H1 (cell line): ENCODE data around the gene IQGAP1. TPM values are rescaled to one million over a fixed set of nuclear protein-coding genes. Genes with fewer than 3 reads are reported as not detected.

Source experiments
- CTCF ChIA-PET: fragments of 300-600 bp; sonication (Branson Sonifier 250); formaldehyde crosslinking; loops from one replicate; lab custom pipeline; 2021; ENCODE audit not compliant: partially characterized antibody; lab: Charles Lee
- POLR2A ChIA-PET: fragments of 300-600 bp; sonication (Branson Sonifier 250); formaldehyde crosslinking; loops from one replicate; lab custom pipeline; 2021; ENCODE audit warnings: inconsistent platforms; ENCODE audit not compliant: partially characterized antibody; lab: Charles Lee
- DNase-seq, 2 experiments: peaks; one replicate each; pipeline versions ENCODE4 v3.0.0 to v3.0.0-alpha.2; 2010 to 2022; ENCODE audit warnings: low spot score in 2 of 2, low read depth in 1 of 2, mixed read lengths in 1 of 2
- FAIRE-seq: peaks from 2 replicates; lab custom pipeline; 2011; peaks lifted over from hg19 to GRCh38; lab: Jason Lieb, UNC
- H2AFZ ChIP-seq: 2 replicates; pipeline ENCODE4 v1.8.1; 2012; ENCODE audit warnings: low read length, inconsistent platforms
- H2AK5ac ChIP-seq: 2 replicates; pipeline ENCODE4 v1.6.1; 2013; ENCODE audit warnings: low read depth, low read length
- H2BK120ac ChIP-seq: replicated peaks from 2 replicates; pipeline ENCODE3; 2013; ENCODE audit warnings: low read depth, low read length, inconsistent platforms
- H2BK12ac ChIP-seq: 2 replicates; pipeline ENCODE4 v1.6.1; 2013; ENCODE audit warnings: low read depth, low read length
- H2BK15ac ChIP-seq: 2 replicates; pipeline ENCODE4 v1.6.1; 2013; ENCODE audit warnings: low read length
- H2BK20ac ChIP-seq: 2 replicates; pipeline ENCODE4 v1.6.1; 2013; ENCODE audit warnings: low read length
- H2BK5ac ChIP-seq: 2 replicates; pipeline ENCODE4 v1.6.1; 2013; ENCODE audit warnings: low read depth, low read length
- H3K14ac ChIP-seq: 2 replicates; pipeline ENCODE4 v1.6.1; 2013; ENCODE audit warnings: inconsistent platforms; ENCODE audit not compliant: insufficient read length
- H3K18ac ChIP-seq: 2 replicates; pipeline ENCODE4 v1.6.1; 2013; ENCODE audit warnings: low read length; ENCODE audit errors: extremely low read depth
- H3K23ac ChIP-seq: 2 replicates; pipeline ENCODE4 v1.6.1; 2013; ENCODE audit warnings: inconsistent platforms; ENCODE audit not compliant: insufficient read length
- H3K23me2 ChIP-seq: 2 replicates; pipeline ENCODE4 v1.6.1; 2013; ENCODE audit warnings: low read depth, low read length
- H3K27ac ChIP-seq: 2 replicates; pipeline ENCODE4 v1.6.1; 2011; ENCODE audit warnings: low read depth, low read length, inconsistent platforms
- H3K27me3 ChIP-seq, 4 experiments: replicated peaks in 1 of 4; 1 replicate in 1 of 4; 2 replicates in 3 of 4; pipeline versions ENCODE4 v1.6.1 to v1.8.1; 2011 to 2013; ENCODE audit warnings: low read length in 3 of 4, mild to moderate bottlenecking in 3 of 4, inconsistent platforms in 2 of 4, mixed read lengths in 2 of 4, moderate library complexity in 1 of 4; ENCODE audit not compliant: control insufficient read depth in 3 of 4, insufficient read depth in 3 of 4; ENCODE audit errors: extremely low read depth in 1 of 4
- H3K36me3 ChIP-seq, 4 experiments: 2 replicates each; pipeline versions ENCODE4 v1.6.1 to v1.8.1; 2011 to 2013; ENCODE audit warnings: mild to moderate bottlenecking in 4 of 4, low read length in 3 of 4, moderate library complexity in 2 of 4, control low read depth in 1 of 4, inconsistent platforms in 1 of 4; ENCODE audit not compliant: insufficient read depth in 4 of 4, control insufficient read depth in 2 of 4
- H3K4ac ChIP-seq: replicated peaks from 2 replicates; pipeline ENCODE3; 2013; ENCODE audit warnings: low read length, low read depth, mixed read lengths, inconsistent platforms; ENCODE audit not compliant: insufficient read length
- H3K4me1 ChIP-seq, 4 experiments: replicated peaks in 1 of 4; 1 replicate in 1 of 4; 2 replicates in 3 of 4; pipeline versions ENCODE4 v1.6.1 to v1.8.1; 2011 to 2013; ENCODE audit warnings: low read length in 3 of 4, inconsistent platforms in 2 of 4, mixed read lengths in 1 of 4; ENCODE audit not compliant: insufficient read depth in 4 of 4, control insufficient read depth in 3 of 4
- H3K4me2 ChIP-seq, 2 experiments: 2 replicates each; pipeline versions ENCODE4 v1.6.1 to v1.8.1; 2011 to 2013; ENCODE audit warnings: low read depth in 2 of 2, low read length in 2 of 2, control low read depth in 1 of 2, inconsistent platforms in 1 of 2, mild to moderate bottlenecking in 1 of 2; ENCODE audit not compliant: insufficient read depth in 1 of 2
- H3K4me3 ChIP-seq, 4 experiments: fragments of 200-600, 300-600 bp in 1 of 4; sonication (generic), shearing (Covaris generic), sonication (Bioruptor Twin) in 1 of 4; 2 replicates each; pipeline versions ENCODE4 v1.5.1 to v1.8.1; 2011 to 2016; ENCODE audit warnings: low read length in 4 of 4, low read depth in 3 of 4, control low read depth in 2 of 4, inconsistent platforms in 2 of 4, mild to moderate bottlenecking in 2 of 4, mixed read lengths in 1 of 4, moderate library complexity in 1 of 4; ENCODE audit not compliant: insufficient read depth in 2 of 4; ENCODE audit errors: extremely low read depth in 1 of 4
- H3K56ac ChIP-seq: replicated peaks from 2 replicates; pipeline ENCODE3; 2013; ENCODE audit warnings: low read depth, mild to moderate bottlenecking, mixed read lengths, low read length, inconsistent platforms; ENCODE audit not compliant: insufficient read length
- H3K79me1 ChIP-seq: 2 replicates; pipeline ENCODE4 v1.6.1; 2013; ENCODE audit warnings: low read depth, low read length, control low read depth
- H3K79me2 ChIP-seq, 2 experiments: 2 replicates each; pipeline versions ENCODE4 v1.6.1 to v1.8.1; 2012 to 2013; ENCODE audit warnings: low read length in 2 of 2, mild to moderate bottlenecking in 2 of 2, inconsistent platforms in 1 of 2; ENCODE audit not compliant: insufficient read depth in 2 of 2, control insufficient read depth in 1 of 2
- H3K9ac ChIP-seq, 4 experiments: replicated peaks in 1 of 4; 1 replicate in 1 of 4; 2 replicates in 3 of 4; pipeline versions ENCODE4 v1.6.1 to v1.8.1; 2011 to 2013; ENCODE audit warnings: low read depth in 3 of 4, low read length in 3 of 4, control low read depth in 2 of 4, mild to moderate bottlenecking in 2 of 4, moderate library complexity in 2 of 4, inconsistent platforms in 1 of 4; ENCODE audit errors: extremely low read depth in 1 of 4
- H3K9me3 ChIP-seq, 2 experiments: 2 replicates each; pipeline versions ENCODE4 v1.6.1 to v1.8.1; 2012 to 2013; ENCODE audit warnings: mild to moderate bottlenecking in 2 of 2, moderate library complexity in 2 of 2, control low read depth in 1 of 2, inconsistent platforms in 1 of 2, low read depth in 1 of 2, low read length in 1 of 2, mixed read lengths in 1 of 2; ENCODE audit not compliant: insufficient read depth in 2 of 2
- H4K20me1 ChIP-seq, 2 experiments: replicated peaks in 1 of 2; 2 replicates each; pipeline versions ENCODE3 to v1.8.1; 2011 to 2013; ENCODE audit warnings: inconsistent platforms in 2 of 2, low read length in 2 of 2, mild to moderate bottlenecking in 1 of 2; ENCODE audit not compliant: insufficient read depth in 2 of 2, control insufficient read depth in 1 of 2
- H4K5ac ChIP-seq: 2 replicates; pipeline ENCODE4 v1.6.1; 2013; ENCODE audit warnings: low read length, low read depth, mixed read lengths, inconsistent platforms; ENCODE audit not compliant: insufficient read length
- H4K8ac ChIP-seq: 2 replicates; pipeline ENCODE4 v1.8.0; 2013; ENCODE audit warnings: mild to moderate bottlenecking, moderate library complexity, low read length, inconsistent platforms; ENCODE audit not compliant: insufficient read depth; ENCODE audit errors: extremely low read depth
- H4K91ac ChIP-seq: replicated peaks from 2 replicates; pipeline ENCODE3; 2013; ENCODE audit warnings: low read length, mixed read lengths, inconsistent platforms; ENCODE audit not compliant: insufficient read length
- EZH2 ChIP-seq: fragments of 200-600 bp; sonication (generic); IDR thresholded peaks from 2 replicates; pipeline ENCODE4 v1.7.1; 2012; ENCODE audit warnings: low read depth, mild to moderate bottlenecking, moderate library complexity, low read length, inconsistent platforms; ENCODE audit not compliant: severe bottlenecking
- HDAC6 ChIP-seq: IDR thresholded peaks from one replicate; pipeline ENCODE4 v1.7.1; 2012; ENCODE audit warnings: low read depth, mild to moderate bottlenecking, inconsistent platforms, low read length, moderate library complexity
- NANOG ChIP-seq: IDR thresholded peaks from 2 replicates; pipeline ENCODE4 v1.6.1; 2011; ENCODE audit warnings: low read length, low read depth, mild to moderate bottlenecking, inconsistent platforms; ENCODE audit not compliant: insufficient read depth, poor library complexity, severe bottlenecking
- POLR2A ChIP-seq, 2 experiments: IDR thresholded peaks; 1 replicate in 1 of 2; 2 replicates in 1 of 2; pipeline ENCODE4 v1.6.1; 2011; ENCODE audit warnings: low read depth in 2 of 2, low read length in 2 of 2, mild to moderate bottlenecking in 2 of 2; ENCODE audit errors: control extremely low read depth in 1 of 2
- WGBS, 2 experiments: shearing (Covaris generic) in 1 of 2; methylation state at CpG; one replicate each; pipeline versions ENCODE4 v1.1.6 to v1.1.7; 2013 to 2015; ENCODE audit warnings: low lambda C conversion rate in 2 of 2, mixed read lengths in 2 of 2, inconsistent platforms in 1 of 2, low coverage in 1 of 2, missing lambda C conversion rate in 1 of 2; ENCODE audit not compliant: insufficient replicate concordance in 2 of 2, insufficient coverage in 1 of 2, insufficient read length in 1 of 2; ENCODE audit errors: extremely low coverage in 1 of 2, missing lambda C conversion rate in 1 of 2; 5-methylcytosine and 5-hydroxymethylcytosine counted together
- polyA plus RNA-seq, 7 experiments: library from polyadenylated mRNA; depleted of rRNA in 3 of 7; stranded (reverse) in 5 of 7; unstranded in 2 of 7; fragments of >200 nt in 5 of 7; fragments of 200-250 nt in 2 of 7; gene quantifications; 1 replicate in 5 of 7; 2 replicates in 1 of 7; 4 replicates in 1 of 7; pipeline versions ENCODE4 v1.2.1 to v1.2.3, GENCODE V29; 2011 to 2013; ENCODE audit warnings: missing spikeins in 2 of 7, mixed read lengths in 2 of 7
- total RNA-seq: library from RNA; stranded (reverse); fragmentation: NEBNext Ultra II Directional; extraction: Animal tissue kit (Norgen Biotek cat#: 25700); gene quantifications from 2 replicates; pipeline ENCODE4 v1.2.1, GENCODE V29; 2021

IQGAP1 gene
- total and polyA plus RNA-seq, 2 of the 8 experiments (the other 6 are each of a cell fraction or from before 2014, with no cell fraction given), result 56.0 to 138 TPM

- WGBS, 2 experiments, result 95% methylated on average over 4 of the region's 4 CpGs; no CpG with 5 or more reads in 1 of the 2 experiments
- no peak for FAIRE-seq
- TF ChIP-seq EZH2, result no peak
- no peak for TF ChIP-seq HDAC6
- TF ChIP-seq NANOG, result no peak
- TF ChIP-seq POLR2A (IDR thresholded peaks at IDR 0.05; ENCODE audit: control extremely low read depth in 1 of 2, low read depth in 2 of 2, low read length in 2 of 2), result no peak
These were observed 70.0 kb downstream of the IQGAP1 start for GRCh38 chr15:90458061-90458460.

More at GRCh38 chr15:90458061-90458460, 70.0 kb downstream of the IQGAP1 start:
- Histone ChIP-seq H3K9ac (no peak overlapping the region), H2BK20ac (no peak overlapping the region), H3K36me3 (peaks cover 4 to 38% (median 19%) of the 10 kb centered on the region in 4 experiments), H3K27ac (no peak overlapping the region), H2BK5ac (no peak overlapping the region), H4K8ac (no peak overlapping the region), H4K5ac (no peak overlapping the region), H3K9me3 (no peaks in the 10 kb centered on the region; a peak in 1 of 4 replicates), H3K79me1 (no peaks in the 10 kb centered on the region), H2BK12ac (no peak overlapping the region), H3K79me2 (no peaks in the 10 kb centered on the region), H4K20me1 (no peaks in the 10 kb centered on the region), H3K18ac (no peak overlapping the region), H3K23me2 (no peaks in the 10 kb centered on the region), H3K14ac (no peak overlapping the region), H2BK15ac (no peak overlapping the region), H3K4me1 (peaks cover 0 to 3% (median 0%) of the 10 kb centered on the region in 4 experiments; a peak in 3 of 7 replicates), H3K27me3 (no peaks in the 10 kb centered on the region), H3K4ac (no peak overlapping the region), H2AK5ac (no peak overlapping the region), H3K23ac (no peak overlapping the region), H3K4me3 (no peak overlapping the region), H2AFZ (no peak overlapping the region), H3K4me2 (no peak overlapping the region), H3K56ac (no peak overlapping the region), H4K91ac (no peak overlapping the region), H2BK120ac (no peak overlapping the region)
- CTCF ChIA-PET, result interaction anchor here (0.7 to 1.2 kb wide), 4 partner anchors 9 to 134 kb away, joined by 3 to 5 read pairs (median 3); no protein-coding TSS in a partner anchor
- DNase-seq, result no peak
- POLR2A ChIA-PET, result no interaction called here
